GM23248 (cell line): ENCODE measurements around the gene ZFYVE26. TPM values are rescaled to one million over a fixed set of nuclear protein-coding genes. Genes with fewer than 3 reads are reported as not detected.
"Not testable (repeated sequence)": the region's sequence is repeated elsewhere in the genome, so short reads cannot be mapped to it uniquely, and the experiment has no call there.

ENCODE experiments used
- DNase-seq: peaks from one replicate; pipeline ENCODE4 v3.0.0-alpha.2; 2015
- H2AFZ ChIP-seq: fragments of 200-600 bp; sonication (generic); 2 replicates; pipeline ENCODE4 v1.6.1; 2016; ENCODE audit warnings: antibody characterized with exemption
- H3F3A ChIP-seq: fragments of 200-600 bp; sonication (generic); 2 replicates; pipeline ENCODE4 v1.6.1; 2016; ENCODE audit warnings: mild to moderate bottlenecking, antibody characterized with exemption, mixed run types; ENCODE audit not compliant: insufficient read depth
- H3K27ac ChIP-seq: fragments of 200-600 bp; sonication (generic); 2 replicates; pipeline ENCODE4 v1.5.1; 2016; ENCODE audit warnings: mild to moderate bottlenecking
- H3K27me3 ChIP-seq: fragments of 200-600 bp; sonication (generic); replicated peaks from 2 replicates; pipeline ENCODE4 v1.6.1; 2016; ENCODE audit warnings: mild to moderate bottlenecking; ENCODE audit not compliant: insufficient read depth
- H3K36me3 ChIP-seq: fragments of 200-600 bp; sonication (generic); 2 replicates; pipeline ENCODE4 v1.6.1; 2016; ENCODE audit warnings: low read depth, mild to moderate bottlenecking
- H3K4me1 ChIP-seq: fragments of 200-600 bp; sonication (generic); 2 replicates; pipeline ENCODE4 v1.6.1; 2016; ENCODE audit warnings: mild to moderate bottlenecking; ENCODE audit not compliant: insufficient read depth
- H3K4me2 ChIP-seq: fragments of 200-600 bp; sonication (generic); one replicate; pipeline ENCODE4 v1.6.1; 2016; ENCODE audit warnings: mild to moderate bottlenecking; ENCODE audit not compliant: unreplicated experiment
- H3K4me3 ChIP-seq: fragments of 200-600 bp; sonication (generic); 2 replicates; pipeline ENCODE4 v1.5.1; 2016; ENCODE audit warnings: mild to moderate bottlenecking
- H3K79me2 ChIP-seq: fragments of 200-600 bp; sonication (generic); 2 replicates; pipeline ENCODE4 v1.6.1; 2016; ENCODE audit warnings: mild to moderate bottlenecking; ENCODE audit not compliant: insufficient read depth
- H3K9ac ChIP-seq: fragments of 200-600 bp; sonication (generic); 2 replicates; pipeline ENCODE4 v1.6.1; 2016; ENCODE audit warnings: mild to moderate bottlenecking
- H3K9me2 ChIP-seq: fragments of 200-600 bp; sonication (generic); 2 replicates; pipeline ENCODE4 v1.6.1; 2016; ENCODE audit warnings: mixed run types, mild to moderate bottlenecking, moderate library complexity; ENCODE audit not compliant: insufficient read depth
- H3K9me3 ChIP-seq: fragments of 200-600 bp; sonication (generic); one replicate; pipeline ENCODE4 v1.6.1; 2017; ENCODE audit warnings: low read depth
- H4K20me1 ChIP-seq: fragments of 200-600 bp; sonication (generic); 2 replicates; pipeline ENCODE4 v1.6.0; 2016; ENCODE audit not compliant: insufficient read depth
- EZH2 ChIP-seq: fragments of 200-600 bp; sonication (generic); IDR thresholded peaks from 2 replicates; pipeline ENCODE4 v1.6.1; 2018; ENCODE audit warnings: antibody characterized with exemption, mild to moderate bottlenecking; ENCODE audit not compliant: insufficient read depth, poor library complexity, severe bottlenecking
- EZH2phosphoT487 ChIP-seq: fragments of 200-600 bp; sonication (generic); IDR thresholded peaks from 2 replicates; pipeline ENCODE4 v1.6.1; 2018; ENCODE audit warnings: antibody characterized with exemption, moderate library complexity, mild to moderate bottlenecking, low read depth; ENCODE audit not compliant: insufficient read depth
- WGBS, 2 experiments: methylation state at CpG; one replicate each; pipeline ENCODE4 v1.1.6; 2015 to 2017; ENCODE audit warnings: low lambda C conversion rate in 2 of 2, low coverage in 1 of 2; ENCODE audit errors: missing lambda C conversion rate in 2 of 2; 5-methylcytosine and 5-hydroxymethylcytosine counted together
- in situ Hi-C: fragments of 300-500 bp; cut with MboI; formaldehyde crosslinking; loops from 2 replicates; pipeline ENCODE4 v1.15.0; 2020
- polyA plus RNA-seq: library from polyadenylated mRNA; unstranded; fragments of >200 nt; fragmentation: Nextera tagmentation; extraction: Ambion mirVana; gene quantifications from 2 replicates; pipeline ENCODE4 v1.2.1, GENCODE V29; 2016
- total RNA-seq: library from RNA; depleted of rRNA; stranded (reverse); fragments of >200 nt; shearing (Covaris generic); gene quantifications from 2 replicates; pipeline ENCODE4 v1.2.3, GENCODE V29; 2014

The ZFYVE26 gene
- total and polyA plus RNA-seq, 2 experiments from 2014 or later = 2.7 to 10.8 TPM

- H3K27me3 ChIP-seq = peaks cover 63% of the 10 kb centered on the region
- H3K4me3 ChIP-seq = no peak overlapping the region
- H3K4me1 ChIP-seq = no peaks in the 10 kb centered on the region
- no peak overlapping the region for H3K4me2 ChIP-seq
- no peaks in the 10 kb centered on the region for H4K20me1 ChIP-seq
- no peak for TF ChIP-seq EZH2phosphoT487
- TF ChIP-seq EZH2 = no peak
- H3K9ac ChIP-seq = no peak overlapping the region
- H2AFZ ChIP-seq = no peak overlapping the region
- no peaks in the 10 kb centered on the region for H3K36me3 ChIP-seq
- in situ Hi-C loops = no loop called here
- H3K9me2 ChIP-seq = no peaks in the 10 kb centered on the region
- whole genome bisulfite sequencing, 2 experiments = 44 to 46% methylated on average over 5 of the region's 5 CpGs
- H3K27ac ChIP-seq = no peak overlapping the region
- no peak for DNase-seq
- H3F3A ChIP-seq = no peaks in the 10 kb centered on the region
- no peaks in the 10 kb centered on the region for H3K9me3 ChIP-seq
- H3K79me2 ChIP-seq = no peaks in the 10 kb centered on the region
Observed at GRCh38 chr14:67721875-67722274, 94.5 kb downstream of the ZFYVE26 start.

DNA sequence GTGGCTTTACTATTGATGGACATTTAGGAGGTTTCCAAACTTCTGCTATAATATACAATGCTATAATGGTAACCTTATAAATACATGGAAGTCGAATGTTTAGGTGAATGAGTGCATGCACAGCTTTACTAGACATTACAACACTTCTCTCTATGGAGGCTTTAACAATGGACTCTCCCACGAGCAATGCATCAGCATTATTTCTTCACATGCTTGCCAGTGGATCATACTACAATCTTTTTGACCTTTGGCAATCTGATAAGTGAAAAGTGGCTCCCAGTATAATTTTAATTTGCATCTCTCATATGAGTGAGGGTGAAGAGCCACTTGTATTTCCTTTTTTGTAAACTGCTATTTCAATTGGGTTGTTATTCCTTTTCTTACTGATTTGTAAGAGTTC lies 96.5 kb downstream of the ZFYVE26 start:
- H3K27me3 ChIP-seq = peaks cover 48% of the 10 kb centered on the region
- no peak overlapping the region for H2AFZ ChIP-seq
- WGBS, 2 experiments = 15 to 17% methylated on average over 2 of the region's 2 CpGs
- H3K36me3 ChIP-seq = no peaks in the 10 kb centered on the region
- no peak overlapping the region for H3K9ac ChIP-seq
- no peak overlapping the region for H3K4me2 ChIP-seq
- H3K79me2 ChIP-seq = no peaks in the 10 kb centered on the region
- peaks cover 9% of the 10 kb centered on the region for H3F3A ChIP-seq
- no peak overlapping the region for H3K4me3 ChIP-seq
- H4K20me1 ChIP-seq = no peaks in the 10 kb centered on the region
- no peaks in the 10 kb centered on the region for H3K9me3 ChIP-seq
- DNase-seq = no peak
- TF ChIP-seq EZH2phosphoT487 (no peak), EZH2 (no peak)
- no peak overlapping the region for H3K27ac ChIP-seq
- H3K9me2 ChIP-seq = no peaks in the 10 kb centered on the region
- no peaks in the 10 kb centered on the region for H3K4me1 ChIP-seq
- in situ Hi-C loops = no loop called here

GRCh38 chr14:67719385-67719784 lies 97.0 kb downstream of the ZFYVE26 start:
- DNase-seq, H3K4me1 ChIP-seq, in situ Hi-C loops, H3K36me3 ChIP-seq, H3K79me2 ChIP-seq, H2AFZ ChIP-seq, H3K4me3 ChIP-seq, H3K9me2 ChIP-seq, H4K20me1 ChIP-seq, H3K9me3 ChIP-seq, H3K4me2 ChIP-seq, H3F3A ChIP-seq, H3K9ac ChIP-seq, H3K27ac ChIP-seq: not testable (repeated sequence)
- WGBS, 2 experiments = 48 to 49% methylated on average over 3 of the region's 3 CpGs
- peaks cover 45% of the 10 kb centered on the region for H3K27me3 ChIP-seq

GRCh38 chr14:67718265-67718664 lies 98.1 kb downstream of the ZFYVE26 start:
- no peaks in the 10 kb centered on the region for H3K9me2 ChIP-seq
- no peak for TF ChIP-seq EZH2
- no peak for TF ChIP-seq EZH2phosphoT487
- DNase-seq = no peak
- no peaks in the 10 kb centered on the region for H3K9me3 ChIP-seq
- no peak overlapping the region for H2AFZ ChIP-seq
- in situ Hi-C loops = no loop called here
- 14 to 22% methylated on average over 2 of the region's 2 CpGs for WGBS, 2 experiments
- no peaks in the 10 kb centered on the region for H3K36me3 ChIP-seq
- no peak overlapping the region for H3K4me2 ChIP-seq
- no peaks in the 10 kb centered on the region for H3K79me2 ChIP-seq
- H3K4me1 ChIP-seq = no peaks in the 10 kb centered on the region
- no peaks in the 10 kb centered on the region for H4K20me1 ChIP-seq
- H3K27ac ChIP-seq = no peak overlapping the region
- H3K4me3 ChIP-seq = no peak overlapping the region
- H3K27me3 ChIP-seq = peaks cover 35% of the 10 kb centered on the region
- no peak overlapping the region for H3K9ac ChIP-seq
- H3F3A ChIP-seq = peaks cover 9% of the 10 kb centered on the region

DNA sequence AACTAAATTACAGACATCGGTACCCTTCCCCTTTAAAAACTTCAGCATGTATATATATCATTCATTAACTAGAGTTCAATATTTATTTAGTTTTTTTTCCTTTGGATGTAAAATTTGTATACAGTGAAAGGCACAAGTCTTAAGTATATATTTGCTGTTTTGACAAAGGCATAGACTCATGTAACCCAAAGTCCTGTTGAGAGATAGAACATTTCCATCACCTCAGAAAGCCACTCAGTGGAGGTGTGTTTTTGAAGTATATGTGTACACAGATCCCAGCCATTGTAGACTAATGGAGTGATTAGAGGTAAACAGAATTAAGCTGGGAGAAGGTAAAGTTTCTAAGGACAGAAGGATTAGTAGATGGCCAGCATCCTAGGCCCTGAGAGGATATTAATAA lies 99.3 kb downstream of the ZFYVE26 start:
- H4K20me1 ChIP-seq = no peaks in the 10 kb centered on the region
- in situ Hi-C loops = no loop called here
- no peaks in the 10 kb centered on the region for H3K9me3 ChIP-seq
- TF ChIP-seq EZH2 (no peak), EZH2phosphoT487 (no peak)
- peaks cover 9% of the 10 kb centered on the region for H3F3A ChIP-seq
- WGBS, 2 experiments = 76 to 80% methylated on average over 1 of the region's 1 CpG
- peaks cover 24% of the 10 kb centered on the region for H3K27me3 ChIP-seq
- H3K36me3 ChIP-seq = no peaks in the 10 kb centered on the region
- no peak overlapping the region for H3K27ac ChIP-seq
- H3K79me2 ChIP-seq = no peaks in the 10 kb centered on the region
- no peak overlapping the region for H3K4me3 ChIP-seq
- no peak overlapping the region for H3K4me2 ChIP-seq
- H3K9ac ChIP-seq = no peak overlapping the region
- no peaks in the 10 kb centered on the region for H3K4me1 ChIP-seq
- no peak overlapping the region for H2AFZ ChIP-seq
- no peaks in the 10 kb centered on the region for H3K9me2 ChIP-seq
- no peak for DNase-seq
